Tibial nerve (tissue), 4 donors: Measurements from ENCODE around the gene LRRC56.

ENCODE experiments used
- CTCF ChIP-seq, 5 experiments: fragments of 200-600 bp in 3 of 5; fragments of 450-650 bp in 2 of 5; sonication (generic) in 3 of 5; IDR thresholded peaks; one replicate each; pipeline ENCODE4 v1.5.1; 2016 to 2019; ENCODE audit warnings: antibody characterized with exemption in 5 of 5, mild to moderate bottlenecking in 3 of 5, moderate library complexity in 2 of 5
- EP300 ChIP-seq, 2 donors: sonication (generic); formaldehyde crosslinking; IDR thresholded peaks; one replicate each; pipeline ENCODE4 v1.6.1; 2017; ENCODE audit warnings: antibody characterized with exemption in 2 of 2, mild to moderate bottlenecking in 1 of 2
- POLR2A ChIP-seq, 2 donors: fragments of 450-650 bp; IDR thresholded peaks; one replicate each; pipeline ENCODE4 v1.6.1; 2017; ENCODE audit warnings: antibody characterized with exemption in 2 of 2, mild to moderate bottlenecking in 2 of 2, moderate library complexity in 2 of 2

- TF ChIP-seq CTCF (IDR thresholded peaks at IDR 0.05) = no peak
- no peak for TF ChIP-seq POLR2A (IDR thresholded peaks at IDR 0.05)
- TF ChIP-seq EP300 (IDR thresholded peaks at IDR 0.05) = no peak
Measured at GRCh38 chr11:497565-498296, 39.6 kb upstream of the LRRC56 start.
